WTC11 (cell line): ENCODE results near the gene USP34.

Experiments
- CBFB ChIP-seq: sonication (generic); formaldehyde crosslinking; IDR thresholded peaks from 2 replicates; pipeline ENCODE4 v1.8.1; 2022; ENCODE audit warnings: mild to moderate bottlenecking, low read depth, missing genetic modification reagents
- E2F1 ChIP-seq: sonication (generic); formaldehyde crosslinking; IDR thresholded peaks from 2 replicates; pipeline ENCODE4 v1.8.0; 2022; ENCODE audit warnings: mild to moderate bottlenecking, missing genetic modification reagents
- JUN ChIP-seq: sonication (generic); formaldehyde crosslinking; IDR thresholded peaks from 2 replicates; pipeline ENCODE4 v1.8.0; 2023; ENCODE audit warnings: mild to moderate bottlenecking, missing genetic modification reagents
- MAX ChIP-seq: sonication (generic); formaldehyde crosslinking; IDR thresholded peaks from 2 replicates; pipeline ENCODE4 v1.8.0; 2022; ENCODE audit warnings: mild to moderate bottlenecking, missing genetic modification reagents
- MYBL2 ChIP-seq: sonication (generic); formaldehyde crosslinking; IDR thresholded peaks from 2 replicates; pipeline ENCODE4 v1.8.1; 2023; ENCODE audit warnings: mild to moderate bottlenecking, moderate library complexity, missing genetic modification reagents
- NR3C1 ChIP-seq: sonication (generic); formaldehyde crosslinking; conservative IDR thresholded peaks from 2 replicates; pipeline ENCODE4 v1.8.1; 2023; ENCODE audit warnings: low read depth, mild to moderate bottlenecking, missing genetic modification reagents
- SMAD3 ChIP-seq: sonication (generic); formaldehyde crosslinking; IDR thresholded peaks from 2 replicates; pipeline ENCODE4 v1.8.0; 2022; ENCODE audit warnings: missing genetic modification reagents, mild to moderate bottlenecking, borderline replicate concordance
- TCF7 ChIP-seq: sonication (generic); formaldehyde crosslinking; IDR thresholded peaks from 2 replicates; pipeline ENCODE4 v1.8.0; 2022; ENCODE audit warnings: mild to moderate bottlenecking, low read depth, missing genetic modification reagents, moderate library complexity
- ZNF396 ChIP-seq: fragments of 250-450 bp; sonication (Bioruptor Pico); IDR thresholded peaks from 2 replicates; pipeline ENCODE4 v1.8.0; 2021; ENCODE audit warnings: mild to moderate bottlenecking, moderate library complexity, borderline replicate concordance
- ZNF416 ChIP-seq: fragments of 250-450 bp; sonication (Bioruptor Pico); IDR thresholded peaks from 2 replicates; pipeline ENCODE4 v1.9.0; 2021; ENCODE audit warnings: mild to moderate bottlenecking, inconsistent platforms
- TF ChIP-seq, protein P1 (sequence below): fragments of 200-600 bp; IDR thresholded peaks from 2 replicates; pipeline ENCODE4 v1.8.0; 2022; ENCODE audit warnings: antibody characterized with exemption
- TF ChIP-seq, protein P2 (sequence below): sonication (generic); formaldehyde crosslinking; IDR thresholded peaks from 2 replicates; pipeline ENCODE4 v1.8.1; 2022; ENCODE audit warnings: missing genetic modification reagents, borderline replicate concordance
- TF ChIP-seq, protein P3 (sequence below): sonication (generic); formaldehyde crosslinking; conservative IDR thresholded peaks from 2 replicates; pipeline ENCODE4 v1.8.1; 2022; ENCODE audit warnings: mild to moderate bottlenecking, missing genetic modification reagents
- TF ChIP-seq, protein P4 (sequence below): fragments of 250-450 bp; sonication (Bioruptor Pico); IDR thresholded peaks from 2 replicates; pipeline ENCODE4 v1.9.0; 2021; ENCODE audit warnings: mild to moderate bottlenecking

- TF ChIP-seq, protein P1, sequence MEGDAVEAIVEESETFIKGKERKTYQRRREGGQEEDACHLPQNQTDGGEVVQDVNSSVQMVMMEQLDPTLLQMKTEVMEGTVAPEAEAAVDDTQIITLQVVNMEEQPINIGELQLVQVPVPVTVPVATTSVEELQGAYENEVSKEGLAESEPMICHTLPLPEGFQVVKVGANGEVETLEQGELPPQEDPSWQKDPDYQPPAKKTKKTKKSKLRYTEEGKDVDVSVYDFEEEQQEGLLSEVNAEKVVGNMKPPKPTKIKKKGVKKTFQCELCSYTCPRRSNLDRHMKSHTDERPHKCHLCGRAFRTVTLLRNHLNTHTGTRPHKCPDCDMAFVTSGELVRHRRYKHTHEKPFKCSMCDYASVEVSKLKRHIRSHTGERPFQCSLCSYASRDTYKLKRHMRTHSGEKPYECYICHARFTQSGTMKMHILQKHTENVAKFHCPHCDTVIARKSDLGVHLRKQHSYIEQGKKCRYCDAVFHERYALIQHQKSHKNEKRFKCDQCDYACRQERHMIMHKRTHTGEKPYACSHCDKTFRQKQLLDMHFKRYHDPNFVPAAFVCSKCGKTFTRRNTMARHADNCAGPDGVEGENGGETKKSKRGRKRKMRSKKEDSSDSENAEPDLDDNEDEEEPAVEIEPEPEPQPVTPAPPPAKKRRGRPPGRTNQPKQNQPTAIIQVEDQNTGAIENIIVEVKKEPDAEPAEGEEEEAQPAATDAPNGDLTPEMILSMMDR: no peak
- TF ChIP-seq CBFB (CRISPR knock-in tag): no peak
- no peak for TF ChIP-seq JUN (CRISPR knock-in tag)
- no peak for TF ChIP-seq TCF7 (CRISPR knock-in tag)
- no peak for TF ChIP-seq E2F1 (CRISPR knock-in tag)
- TF ChIP-seq, protein P2, sequence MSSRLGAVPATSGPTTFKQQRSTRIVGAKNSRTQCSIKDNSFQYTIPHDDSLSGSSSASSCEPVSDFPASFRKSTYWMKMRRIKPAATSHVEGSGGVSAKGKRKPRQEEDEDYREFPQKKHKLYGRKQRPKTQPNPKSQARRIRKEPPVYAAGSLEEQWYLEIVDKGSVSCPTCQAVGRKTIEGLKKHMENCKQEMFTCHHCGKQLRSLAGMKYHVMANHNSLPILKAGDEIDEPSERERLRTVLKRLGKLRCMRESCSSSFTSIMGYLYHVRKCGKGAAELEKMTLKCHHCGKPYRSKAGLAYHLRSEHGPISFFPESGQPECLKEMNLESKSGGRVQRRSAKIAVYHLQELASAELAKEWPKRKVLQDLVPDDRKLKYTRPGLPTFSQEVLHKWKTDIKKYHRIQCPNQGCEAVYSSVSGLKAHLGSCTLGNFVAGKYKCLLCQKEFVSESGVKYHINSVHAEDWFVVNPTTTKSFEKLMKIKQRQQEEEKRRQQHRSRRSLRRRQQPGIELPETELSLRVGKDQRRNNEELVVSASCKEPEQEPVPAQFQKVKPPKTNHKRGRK (CRISPR knock-in tag): no peak
- TF ChIP-seq ZNF416 (CRISPR knock-in tag): no peak
- no peak for TF ChIP-seq MAX (CRISPR knock-in tag)
- TF ChIP-seq MYBL2 (CRISPR knock-in tag): no peak
- TF ChIP-seq SMAD3 (CRISPR knock-in tag): no peak
- TF ChIP-seq, protein P3, sequence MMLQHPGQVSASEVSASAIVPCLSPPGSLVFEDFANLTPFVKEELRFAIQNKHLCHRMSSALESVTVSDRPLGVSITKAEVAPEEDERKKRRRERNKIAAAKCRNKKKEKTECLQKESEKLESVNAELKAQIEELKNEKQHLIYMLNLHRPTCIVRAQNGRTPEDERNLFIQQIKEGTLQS (CRISPR knock-in tag): no peak
- TF ChIP-seq, protein P4, sequence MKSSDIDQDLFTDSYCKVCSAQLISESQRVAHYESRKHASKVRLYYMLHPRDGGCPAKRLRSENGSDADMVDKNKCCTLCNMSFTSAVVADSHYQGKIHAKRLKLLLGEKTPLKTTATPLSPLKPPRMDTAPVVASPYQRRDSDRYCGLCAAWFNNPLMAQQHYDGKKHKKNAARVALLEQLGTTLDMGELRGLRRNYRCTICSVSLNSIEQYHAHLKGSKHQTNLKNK: no peak
- no peak for TF ChIP-seq NR3C1 (CRISPR knock-in tag)
- no peak for TF ChIP-seq ZNF396 (CRISPR knock-in tag)
These were observed 132.4 kb downstream of the USP34 start for GRCh38 chr2:61338447-61338846.
